Mesendoderm (in vitro differentiated cells): ENCODE data around the gene NGEF.

ENCODE experiments used
- DNase-seq: peaks from one replicate; pipeline ENCODE4 v3.0.0; 2013
- H2AK5ac ChIP-seq: 2 replicates; pipeline ENCODE4 v1.6.1; 2013; ENCODE audit warnings: low read length, inconsistent platforms
- H2BK120ac ChIP-seq: 2 replicates; pipeline ENCODE4 v1.6.1; 2013; ENCODE audit warnings: low read depth, mild to moderate bottlenecking, low read length, moderate library complexity, mixed read lengths
- H2BK15ac ChIP-seq: replicated peaks from 2 replicates; pipeline ENCODE4 v1.6.1; 2013; ENCODE audit warnings: low read depth, mild to moderate bottlenecking, moderate library complexity
- H2BK5ac ChIP-seq: 2 replicates; pipeline ENCODE4 v1.6.1; 2013; ENCODE audit warnings: low read length, inconsistent platforms
- H3K18ac ChIP-seq: 2 replicates; pipeline ENCODE4 v1.6.1; 2013; ENCODE audit warnings: mild to moderate bottlenecking, low read length, mixed read lengths
- H3K23ac ChIP-seq: one replicate; pipeline ENCODE4 v1.6.1; 2013; ENCODE audit warnings: low read length
- H3K27ac ChIP-seq: 2 replicates; pipeline ENCODE4 v1.5.1; 2013; ENCODE audit warnings: low read depth, mild to moderate bottlenecking, inconsistent platforms, low read length, moderate library complexity
- H3K27me3 ChIP-seq: 2 replicates; pipeline ENCODE4 v1.6.1; 2013; ENCODE audit warnings: low read length, control low read depth, mild to moderate bottlenecking, inconsistent platforms; ENCODE audit not compliant: insufficient read depth, poor library complexity
- H3K36me3 ChIP-seq: 2 replicates; pipeline ENCODE4 v1.6.1; 2013; ENCODE audit warnings: low read length, inconsistent platforms; ENCODE audit not compliant: control insufficient read depth, insufficient read depth
- H3K4ac ChIP-seq: one replicate; pipeline ENCODE4 v1.6.1; 2013; ENCODE audit warnings: low read depth, mild to moderate bottlenecking, low read length, moderate library complexity
- H3K4me1 ChIP-seq: 2 replicates; pipeline ENCODE4 v1.6.1; 2013; ENCODE audit warnings: low read depth, low read length, inconsistent platforms; ENCODE audit not compliant: control insufficient read depth
- H3K4me2 ChIP-seq: 2 replicates; pipeline ENCODE4 v1.6.1; 2013; ENCODE audit warnings: low read length
- H3K4me3 ChIP-seq: 2 replicates; pipeline ENCODE4 v1.5.1; 2013; ENCODE audit warnings: mild to moderate bottlenecking, low read length
- H3K56ac ChIP-seq: one replicate; pipeline ENCODE4 v1.6.1; 2013; ENCODE audit warnings: low read length
- H3K79me1 ChIP-seq: 2 replicates; pipeline ENCODE4 v1.6.1; 2013; ENCODE audit warnings: low read length, inconsistent platforms
- H3K79me2 ChIP-seq: 2 replicates; pipeline ENCODE4 v1.6.1; 2013; ENCODE audit warnings: mild to moderate bottlenecking, low read length; ENCODE audit not compliant: control insufficient read depth, insufficient read depth
- H3K9ac ChIP-seq: 2 replicates; pipeline ENCODE4 v1.6.1; 2013; ENCODE audit warnings: low read length, inconsistent platforms
- H4K5ac ChIP-seq: one replicate; pipeline ENCODE4 v1.6.1; 2013; ENCODE audit warnings: low read length
- H4K8ac ChIP-seq: one replicate; pipeline ENCODE4 v1.6.1; 2013; ENCODE audit warnings: low read depth, mild to moderate bottlenecking, control low read depth, low read length, moderate library complexity
- WGBS: extraction: QIAGEN DNeasy Blood & Tissue Kit; methylation state at CpG from one replicate; pipeline ENCODE4 v1.1.7; 2013; ENCODE audit warnings: low lambda C conversion rate, missing lambda C conversion rate; ENCODE audit not compliant: insufficient coverage; ENCODE audit errors: extremely low coverage; 5-methylcytosine and 5-hydroxymethylcytosine counted together

The NGEF gene

DNA sequence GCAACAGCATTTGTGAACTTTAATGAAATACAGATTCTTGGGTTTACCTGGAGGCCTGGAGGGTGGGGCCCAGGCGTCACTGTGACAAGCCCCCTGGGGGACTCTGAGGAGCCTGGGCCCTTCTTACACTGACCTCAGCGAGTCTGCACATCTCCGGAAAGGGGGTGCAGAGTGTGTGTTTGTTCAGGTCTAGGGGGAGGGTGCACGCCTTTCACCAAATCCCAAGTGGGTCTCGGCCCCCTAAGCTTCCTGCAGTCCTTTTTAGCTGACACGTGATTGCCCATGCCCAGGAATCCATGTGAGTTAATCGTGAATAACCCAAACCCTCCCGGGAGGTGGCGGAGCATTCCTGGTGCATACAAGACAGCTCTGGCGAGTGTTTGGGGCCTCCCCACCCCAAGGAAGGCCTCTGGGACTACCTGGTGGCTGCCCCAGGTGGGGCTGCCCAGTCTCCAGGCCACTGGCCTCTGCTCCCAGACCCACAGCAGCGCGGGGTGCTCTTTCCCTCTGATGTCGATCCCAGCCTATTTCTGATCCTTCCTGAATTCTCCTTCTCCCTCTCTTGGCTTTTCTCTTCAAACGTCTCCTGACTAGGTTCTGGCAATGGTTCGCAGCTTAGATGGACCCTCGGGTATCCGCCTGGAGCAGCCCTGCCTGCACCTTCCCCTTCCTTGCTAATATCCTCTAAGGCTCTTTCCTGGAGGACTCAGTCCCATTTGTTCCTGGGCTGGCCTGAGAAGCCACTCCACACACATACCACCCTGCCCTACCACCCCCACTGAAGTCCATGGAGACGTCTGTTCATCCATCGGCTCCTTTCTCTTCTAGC, 10.0 kb downstream of the NGEF start:
- DNase-seq = no peak
- Histone ChIP-seq H4K8ac (no peak overlapping the region), H2AK5ac (no peak overlapping the region), H4K5ac (no peak overlapping the region), H3K18ac (no peak overlapping the region), H3K56ac (no peak overlapping the region), H3K36me3 (no peaks in the 10 kb centered on the region), H3K4me1 (no peaks in the 10 kb centered on the region), H3K23ac (no peak overlapping the region), H3K9ac (no peak overlapping the region), H3K4ac (no peak overlapping the region), H3K4me3 (no peak overlapping the region), H2BK15ac (no peak overlapping the region), H3K27ac (no peak overlapping the region), H3K4me2 (no peak overlapping the region), H2BK5ac (no peak overlapping the region), H3K27me3 (no peaks in the 10 kb centered on the region), H2BK120ac (no peak overlapping the region), H3K79me1 (no peaks in the 10 kb centered on the region), H3K79me2 (no peaks in the 10 kb centered on the region)
- WGBS = no CpG with 5 or more reads among the region's 19 CpGs

- Histone ChIP-seq H2BK5ac (no peak overlapping the region), H4K8ac (no peak overlapping the region), H3K4me1 (no peaks in the 10 kb centered on the region), H3K23ac (no peak overlapping the region), H3K79me1 (no peaks in the 10 kb centered on the region), H3K4me2 (no peak overlapping the region), H3K4me3 (no peak overlapping the region), H2AK5ac (no peak overlapping the region), H3K4ac (no peak overlapping the region), H3K27ac (no peak overlapping the region), H2BK120ac (no peak overlapping the region), H4K5ac (no peak overlapping the region), H3K79me2 (no peaks in the 10 kb centered on the region), H3K36me3 (no peaks in the 10 kb centered on the region), H3K27me3 (no peaks in the 10 kb centered on the region), H3K18ac (no peak overlapping the region), H2BK15ac (no peak overlapping the region), H3K56ac (no peak overlapping the region), H3K9ac (no peak overlapping the region)
- DNase-seq = no peak
- WGBS = no CpG with 5 or more reads among the region's 20 CpGs
Measured at GRCh38 chr2:233000886-233001750, 11.9 kb downstream of the NGEF start.

- Histone ChIP-seq H3K9ac (no peak overlapping the region), H3K4me3 (no peak overlapping the region), H3K79me2 (no peaks in the 10 kb centered on the region), H3K18ac (no peak overlapping the region), H4K5ac (no peak overlapping the region), H3K23ac (peak overlapping the region; percentile 24), H3K56ac (peak overlapping the region; percentile 15), H3K36me3 (no peaks in the 10 kb centered on the region), H2BK120ac (no peak overlapping the region), H4K8ac (no peak overlapping the region), H3K27me3 (no peaks in the 10 kb centered on the region), H2BK15ac (no peak overlapping the region), H2AK5ac (no peak overlapping the region), H3K4me1 (no peaks in the 10 kb centered on the region), H3K79me1 (no peaks in the 10 kb centered on the region), H3K4ac (no peak overlapping the region), H3K4me2 (no peak overlapping the region), H2BK5ac (no peak overlapping the region), H3K27ac (no peak overlapping the region)
- DNase-seq = peak; percentile 47
- no CpG with 5 or more reads among the region's 7 CpGs for WGBS
Measured at GRCh38 chr2:232999354-232999753, 13.7 kb downstream of the NGEF start.

DNA sequence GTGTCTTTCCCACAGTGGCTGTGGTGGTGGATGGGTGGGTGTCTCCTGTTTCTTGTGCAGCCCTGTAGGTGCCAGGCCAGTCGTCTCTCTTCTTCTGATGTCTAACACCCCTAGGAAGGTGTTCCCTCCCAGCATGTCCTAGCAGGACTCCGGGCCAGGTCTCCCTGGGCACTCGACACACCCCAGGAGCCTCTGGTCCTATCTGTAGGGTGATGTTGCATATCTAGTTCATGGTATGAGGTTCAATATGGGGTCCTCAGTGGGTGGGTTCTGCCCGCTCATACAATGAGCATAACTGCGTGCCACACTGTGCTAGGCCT, 14.4 kb downstream of the NGEF start:
- H2AK5ac ChIP-seq = no peak overlapping the region

DNA sequence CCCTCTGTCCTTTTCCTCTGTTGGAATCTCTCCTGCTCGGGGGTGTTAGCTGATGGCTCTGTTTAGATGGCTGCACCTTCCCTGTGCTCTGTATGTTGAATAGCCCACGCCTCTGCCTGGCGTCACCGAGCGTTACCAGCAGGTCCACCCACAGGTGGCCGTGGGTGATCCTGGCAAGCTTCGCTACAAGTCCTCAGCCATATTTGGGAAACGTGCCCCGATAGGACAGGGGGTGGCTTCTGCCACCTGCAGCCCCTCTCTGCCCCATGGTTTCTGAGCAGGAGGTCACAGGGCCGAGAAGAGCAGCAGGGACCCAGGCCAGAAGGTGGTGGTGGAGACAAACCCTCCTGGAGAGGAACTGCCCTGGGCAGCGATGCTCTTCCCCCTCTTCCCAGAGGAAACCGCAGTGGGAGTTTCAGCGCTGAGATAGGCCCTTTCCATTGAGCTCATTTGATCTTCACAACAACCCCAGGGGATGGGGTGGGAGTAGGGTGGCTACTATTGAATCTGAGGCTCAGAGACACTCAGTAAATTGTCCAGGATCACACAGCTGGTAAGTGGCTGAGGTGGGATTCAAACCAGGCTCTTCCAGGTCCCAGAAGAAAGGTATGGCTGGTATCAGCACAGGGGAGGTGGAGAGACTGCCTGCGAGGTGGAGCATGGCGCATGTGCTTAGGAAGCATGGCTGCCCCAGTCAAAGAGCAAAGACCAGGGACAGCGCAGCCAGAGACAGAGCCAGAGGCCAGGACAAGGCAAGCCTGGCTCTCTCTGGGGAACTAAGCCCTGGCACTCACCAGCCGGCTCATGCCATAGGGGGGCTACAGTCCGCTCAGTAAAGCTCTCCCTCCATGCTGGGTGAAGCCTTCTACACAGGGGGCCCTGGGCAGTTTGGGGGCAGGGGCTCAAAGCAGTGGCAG, 15.0 kb downstream of the NGEF start:
- Histone ChIP-seq H3K23ac (no peak overlapping the region), H2BK120ac (no peak overlapping the region), H4K8ac (no peak overlapping the region), H3K56ac (no peak overlapping the region), H2BK15ac (no peak overlapping the region), H3K79me1 (no peaks in the 10 kb centered on the region), H3K36me3 (no peaks in the 10 kb centered on the region), H2AK5ac (no peak overlapping the region), H4K5ac (no peak overlapping the region), H2BK5ac (no peak overlapping the region), H3K27ac (no peak overlapping the region), H3K27me3 (no peaks in the 10 kb centered on the region), H3K4ac (no peak overlapping the region), H3K9ac (no peak overlapping the region), H3K4me3 (no peak overlapping the region), H3K4me1 (no peaks in the 10 kb centered on the region), H3K79me2 (no peaks in the 10 kb centered on the region), H3K18ac (no peak overlapping the region), H3K4me2 (no peak overlapping the region)
- WGBS = no CpG with 5 or more reads among the region's 18 CpGs
- DNase-seq = no peak

More for the DNA sequence above, 14.4 kb downstream of the NGEF start:
- H3K23ac ChIP-seq = no peak overlapping the region
- H3K4me1 ChIP-seq = no peaks in the 10 kb centered on the region
- H3K79me1 ChIP-seq = no peaks in the 10 kb centered on the region
- no CpG with 5 or more reads among the region's 5 CpGs for WGBS
- H3K79me2 ChIP-seq = no peaks in the 10 kb centered on the region
- no peak overlapping the region for H3K4me2 ChIP-seq
- H3K56ac ChIP-seq = no peak overlapping the region
- no peak overlapping the region for H3K27ac ChIP-seq
- no peaks in the 10 kb centered on the region for H3K36me3 ChIP-seq
- H3K9ac ChIP-seq = no peak overlapping the region
- no peak overlapping the region for H2BK120ac ChIP-seq
- no peak overlapping the region for H2BK5ac ChIP-seq
- H3K4me3 ChIP-seq = no peak overlapping the region
- H4K5ac ChIP-seq = no peak overlapping the region
- H4K8ac ChIP-seq = no peak overlapping the region
- DNase-seq = no peak
- H3K4ac ChIP-seq = no peak overlapping the region
- H3K27me3 ChIP-seq = no peaks in the 10 kb centered on the region
- H2BK15ac ChIP-seq = no peak overlapping the region
- H3K18ac ChIP-seq = no peak overlapping the region
